GM19023 (cell line): Measurements from ENCODE around the gene ABCB11.
"Not testable (repeated sequence)": the region's sequence is repeated elsewhere in the genome, so short reads cannot be mapped to it uniquely, and the experiment has no call there.

Experiments used
- ATAC-seq: cut with Tn5 transposase; IDR thresholded peaks from one replicate; pipeline ENCODE4 v1.9.1; 2021; ENCODE audit warnings: mild to moderate bottlenecking, moderate library complexity; ENCODE audit not compliant: unreplicated experiment

Gene ABCB11

DNA sequence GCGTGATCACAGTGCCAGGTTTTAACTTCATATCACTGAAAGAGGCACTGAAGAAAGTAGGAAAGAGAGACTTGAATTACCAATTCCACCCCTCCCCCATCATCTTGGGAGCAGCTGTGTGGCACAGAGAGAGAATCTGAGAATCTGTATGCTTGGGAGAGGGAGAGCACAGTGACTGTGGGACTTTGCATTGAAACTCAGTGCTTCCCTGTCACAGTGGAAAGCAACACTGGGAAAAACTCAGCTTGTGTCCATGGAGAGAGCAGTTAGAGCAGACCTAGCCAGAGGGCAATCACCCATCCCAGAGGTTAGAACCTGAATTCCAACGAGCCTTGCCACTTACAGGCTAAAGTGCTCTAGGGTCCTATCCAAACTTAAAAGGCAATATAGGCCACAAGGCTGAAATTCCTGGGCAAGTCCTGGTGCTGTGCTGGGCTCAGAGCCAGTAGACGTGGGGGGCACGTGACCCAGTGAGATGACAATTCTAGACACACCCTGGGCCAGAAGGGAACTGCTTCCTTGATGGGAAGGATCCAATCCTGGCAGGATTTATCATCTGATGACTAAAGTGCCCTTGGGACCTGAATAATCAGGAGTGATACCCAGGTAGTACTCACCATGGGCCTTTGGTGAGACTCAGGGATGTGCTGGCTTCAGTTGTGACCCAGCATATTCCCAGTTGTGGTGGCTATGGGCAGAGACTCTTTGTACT, 15.5 kb upstream of the ABCB11 start:
- ATAC-seq: no peak

- no peak for ATAC-seq
Measured at GRCh38 chr2:169042856-169043255, 11.7 kb upstream of the ABCB11 start.

GRCh38 chr2:169041594-169041993, 10.5 kb upstream of the ABCB11 start:
- ATAC-seq: no peak

DNA sequence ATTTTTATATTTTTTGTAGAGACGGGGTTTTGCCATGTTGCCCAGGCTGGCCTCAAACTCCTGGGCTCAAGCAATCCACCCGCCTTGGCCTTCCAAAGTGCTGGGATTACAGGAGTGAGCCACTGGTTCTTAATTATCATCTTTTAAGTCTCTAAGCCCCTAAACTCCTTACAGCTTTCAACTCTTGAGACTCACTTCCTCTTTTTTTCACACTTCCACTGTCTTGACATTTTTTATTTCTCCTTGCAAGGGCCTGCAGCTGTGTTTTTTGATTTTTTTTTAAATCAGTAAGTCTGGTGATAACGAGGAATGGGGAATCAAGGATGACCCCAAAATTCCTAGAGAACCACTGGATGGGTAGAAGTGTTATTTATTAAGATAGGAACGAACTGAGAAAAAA, 8.6 kb upstream of the ABCB11 start:
- ATAC-seq: no peak

- ATAC-seq: peak; percentile 56
Measured at GRCh38 chr2:169038338-169038757, 7.2 kb upstream of the ABCB11 start.

GRCh38 chr2:169036736-169037440, 5.8 kb upstream of the ABCB11 start:
- ATAC-seq: peak; percentile 49

GRCh38 chr2:169035887-169036286, 4.8 kb upstream of the ABCB11 start:
- ATAC-seq: no peak

DNA sequence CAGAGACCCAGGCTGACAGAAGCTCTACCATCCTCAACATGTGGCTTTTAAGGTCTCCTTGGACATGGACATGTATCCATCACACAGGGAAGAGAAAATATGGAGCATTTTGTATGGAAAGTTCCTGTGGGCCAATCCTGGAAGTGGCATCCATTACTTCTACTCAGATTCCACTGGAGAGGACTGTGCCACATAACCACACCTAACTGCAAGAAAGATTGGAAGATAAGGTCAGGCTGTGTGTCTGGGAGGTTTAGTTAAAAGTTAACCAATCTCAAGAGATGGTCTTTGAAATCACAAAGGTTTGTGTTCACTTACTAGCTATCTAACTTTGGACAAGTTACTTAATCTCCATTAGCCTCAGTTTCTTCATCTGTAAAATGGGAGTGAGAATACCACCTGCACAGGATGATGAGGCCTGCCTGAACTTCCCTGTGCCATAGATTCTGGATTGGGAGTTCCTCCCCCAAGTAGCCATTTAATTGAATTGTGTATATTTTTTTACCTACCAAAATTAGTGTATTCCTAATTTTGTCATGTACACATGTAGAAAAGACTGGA, 3.9 kb upstream of the ABCB11 start:
- ATAC-seq: no peak

GRCh38 chr2:169034256-169034655, 3.1 kb upstream of the ABCB11 start:
- no peak for ATAC-seq

- ATAC-seq: no peak
Measured at GRCh38 chr2:169029341-169029740, 1.8 kb downstream of the ABCB11 start.

GRCh38 chr2:169027234-169027633, 3.9 kb downstream of the ABCB11 start:
- no peak for ATAC-seq

DNA sequence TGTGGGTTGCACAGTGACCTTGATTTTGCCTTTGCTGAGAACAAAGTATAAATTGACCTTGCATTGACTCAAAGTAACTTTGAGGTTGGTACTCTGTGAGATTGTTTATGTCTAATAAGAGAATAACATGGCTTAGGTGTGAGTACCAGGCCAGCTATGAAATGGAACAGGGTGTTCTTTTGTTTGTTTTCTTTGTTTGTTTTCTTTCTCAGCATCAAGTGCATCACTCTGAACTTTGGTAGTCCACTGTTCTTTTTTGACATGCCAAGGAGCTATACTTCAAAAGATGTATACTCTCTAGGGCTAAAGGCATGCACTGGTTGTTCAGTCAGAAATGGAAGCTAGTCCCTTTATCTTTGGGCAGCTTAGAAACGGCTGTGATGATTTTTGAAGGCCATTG, 5.1 kb downstream of the ABCB11 start:
- ATAC-seq: no peak

- no peak for ATAC-seq
Measured at GRCh38 chr2:169023161-169023560, 8.0 kb downstream of the ABCB11 start.

DNA sequence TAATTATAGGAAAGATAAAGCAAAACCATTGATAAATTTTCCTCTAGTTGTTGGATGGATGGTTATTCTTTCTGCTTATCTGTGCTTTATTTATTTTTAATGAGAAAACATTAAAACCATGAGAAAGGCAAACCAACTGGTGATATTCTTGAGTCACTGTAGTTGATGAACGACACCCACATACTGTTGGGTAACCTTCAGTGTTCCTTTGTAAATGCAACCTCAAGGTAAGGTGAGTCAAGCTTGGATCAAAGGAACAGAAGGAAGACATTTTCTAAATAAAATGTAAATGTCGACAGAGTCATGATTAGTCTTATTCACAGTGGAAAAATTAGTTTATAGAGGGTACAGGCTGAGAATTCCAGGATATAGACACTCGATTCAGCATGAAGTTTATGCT, 12.7 kb downstream of the ABCB11 start:
- ATAC-seq: no peak

DNA sequence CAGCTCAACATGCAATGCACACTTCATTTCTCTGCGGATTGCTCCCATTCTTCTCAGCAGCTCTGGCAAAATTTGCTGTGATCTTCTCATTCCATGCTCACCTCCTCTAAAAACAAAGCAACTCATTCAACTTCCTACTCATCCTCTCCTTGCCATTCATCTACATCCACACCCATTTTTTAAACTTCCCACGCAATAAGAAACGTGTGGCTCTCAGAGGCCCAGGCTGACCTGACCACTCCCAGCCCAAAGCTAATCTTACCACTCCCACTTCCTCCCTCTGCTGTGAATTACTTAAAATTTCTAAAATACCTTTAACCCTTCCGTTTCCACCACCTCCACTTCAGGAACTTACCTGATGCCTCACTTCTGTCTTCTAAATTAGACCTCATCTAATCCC, 15.2 kb downstream of the ABCB11 start:
- no peak for ATAC-seq

DNA sequence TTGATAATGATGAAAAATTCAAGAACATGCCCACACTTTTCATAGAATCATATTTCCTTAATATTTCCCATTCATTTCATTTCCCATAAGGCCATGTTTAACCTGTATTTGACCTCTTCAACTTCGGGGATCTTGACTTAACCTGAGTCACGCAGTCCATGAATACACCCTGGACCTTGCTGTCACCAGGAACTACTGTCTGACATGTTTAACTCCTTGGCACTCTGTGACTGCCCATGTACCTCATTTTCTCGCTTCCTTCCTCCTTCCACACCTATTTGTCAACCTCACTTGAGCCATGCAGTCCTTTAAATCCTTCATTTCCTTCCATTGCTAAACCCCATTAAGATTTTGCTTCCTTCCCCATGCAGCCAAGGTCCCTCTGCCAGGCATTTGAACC, 16.3 kb downstream of the ABCB11 start:
- no peak for ATAC-seq

GRCh38 chr2:169013628-169014026, 17.5 kb downstream of the ABCB11 start:
- no peak for ATAC-seq

DNA sequence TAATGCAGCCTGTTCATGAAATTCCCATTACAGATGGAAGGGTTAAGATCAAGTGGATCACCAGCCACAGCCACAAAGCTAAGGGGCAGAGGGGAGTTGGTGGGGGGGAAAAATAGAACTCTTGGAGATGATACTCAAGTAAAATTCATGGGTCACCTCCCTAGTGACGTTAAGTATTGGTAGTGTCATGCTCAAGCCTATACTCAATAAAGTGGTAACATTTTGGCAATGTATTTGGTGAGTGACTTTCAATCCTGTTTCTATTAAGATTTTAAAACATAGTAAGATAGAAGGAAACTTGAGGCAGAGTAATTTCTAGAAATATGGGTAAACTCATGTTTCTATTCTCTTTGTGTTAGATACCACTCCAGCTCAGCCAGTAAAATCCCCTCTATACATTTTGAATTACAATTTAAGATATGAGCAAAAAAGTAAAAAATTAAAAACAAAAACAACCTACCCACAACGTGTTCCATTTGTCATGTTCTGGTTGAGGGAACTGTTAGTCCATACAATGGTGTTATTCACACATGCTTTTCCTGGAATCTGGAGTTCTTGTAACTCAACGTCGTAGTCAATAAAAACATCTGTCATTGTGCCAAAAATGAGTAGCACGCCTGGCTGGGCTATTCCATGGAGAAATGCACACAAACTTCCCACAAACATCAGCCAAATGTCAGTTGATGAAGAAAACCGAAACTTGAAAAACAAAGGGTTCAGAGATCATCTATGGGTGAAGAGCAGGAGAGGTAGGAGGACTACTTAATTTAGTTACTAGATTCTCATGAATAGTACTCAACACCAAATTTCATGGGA, 18.1 kb downstream of the ABCB11 start:
- no peak for ATAC-seq

GRCh38 chr2:169012191-169012792, 18.8 kb downstream of the ABCB11 start:
- not testable (repeated sequence) for ATAC-seq

DNA sequence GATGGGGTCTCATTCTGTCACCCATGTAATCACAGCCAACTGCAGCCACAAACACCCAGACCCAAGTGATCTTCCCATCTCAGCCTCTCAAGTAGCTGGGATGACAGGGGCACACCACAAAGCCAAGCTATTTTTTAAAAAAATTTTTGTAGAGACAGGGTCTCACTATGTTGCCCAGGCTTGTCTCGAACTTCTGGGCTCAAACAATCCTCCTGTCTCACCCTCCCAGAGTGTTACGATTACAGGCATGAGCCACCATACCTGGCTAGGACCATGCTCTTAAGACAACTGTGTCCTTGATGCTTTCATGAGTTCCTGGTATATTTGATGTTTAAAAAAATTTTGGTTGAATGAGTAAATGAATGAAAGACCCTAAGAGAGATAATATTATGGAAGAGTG, 19.4 kb downstream of the ABCB11 start:
- no peak for ATAC-seq
